ENCODE measurements around the gene GALNT15.

GRCh38 chr3:16236856-16237393 lies 62.4 kb downstream of the GALNT15 start:
- TF ChIP-seq, protein P1, sequence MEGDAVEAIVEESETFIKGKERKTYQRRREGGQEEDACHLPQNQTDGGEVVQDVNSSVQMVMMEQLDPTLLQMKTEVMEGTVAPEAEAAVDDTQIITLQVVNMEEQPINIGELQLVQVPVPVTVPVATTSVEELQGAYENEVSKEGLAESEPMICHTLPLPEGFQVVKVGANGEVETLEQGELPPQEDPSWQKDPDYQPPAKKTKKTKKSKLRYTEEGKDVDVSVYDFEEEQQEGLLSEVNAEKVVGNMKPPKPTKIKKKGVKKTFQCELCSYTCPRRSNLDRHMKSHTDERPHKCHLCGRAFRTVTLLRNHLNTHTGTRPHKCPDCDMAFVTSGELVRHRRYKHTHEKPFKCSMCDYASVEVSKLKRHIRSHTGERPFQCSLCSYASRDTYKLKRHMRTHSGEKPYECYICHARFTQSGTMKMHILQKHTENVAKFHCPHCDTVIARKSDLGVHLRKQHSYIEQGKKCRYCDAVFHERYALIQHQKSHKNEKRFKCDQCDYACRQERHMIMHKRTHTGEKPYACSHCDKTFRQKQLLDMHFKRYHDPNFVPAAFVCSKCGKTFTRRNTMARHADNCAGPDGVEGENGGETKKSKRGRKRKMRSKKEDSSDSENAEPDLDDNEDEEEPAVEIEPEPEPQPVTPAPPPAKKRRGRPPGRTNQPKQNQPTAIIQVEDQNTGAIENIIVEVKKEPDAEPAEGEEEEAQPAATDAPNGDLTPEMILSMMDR (conservative IDR thresholded peaks at IDR 0.05): no peak
- TF ChIP-seq ZFX (IDR thresholded peaks at IDR 0.05): no peak
